ENCODE results near the gene CLC. TPM values are rescaled to one million over a fixed set of nuclear protein-coding genes. Genes with fewer than 3 reads are reported as not detected.

Gene CLC
- total RNA-seq (not detected), polyA plus RNA-seq (not detected)
- long read RNA-seq, donor 1 = 0 reads
- long read RNA-seq, donor 2 = 0 reads
- long read RNA-seq, donor 3 = 0 reads

- no peak for DNase-seq
- TF ChIP-seq POLR2A (IDR thresholded peaks at IDR 0.05) = no peak
- no peak for TF ChIP-seq EP300 (IDR thresholded peaks at IDR 0.05)
- no peak for TF ChIP-seq CTCF (IDR thresholded peaks at IDR 0.05)
- H3K27ac ChIP-seq = no peak within 1 kb of the TSS
- H3K36me3 ChIP-seq = no peaks in the 10 kb centered on the region
- H3K4me1 ChIP-seq (ENCODE audit: insufficient read depth) = no peaks in the 10 kb centered on the region
- 18 to 30% (median 22%) methylated on average over 3 of the region's 3 CpGs for WGBS, 3 donors
- H3K4me3 ChIP-seq = no peak within 1 kb of the TSS
- H3K9me3 ChIP-seq = no peaks in the 10 kb centered on the region
- intact Hi-C loops (cut with DNase I) = no loop called here
- H3K27me3 ChIP-seq = no peaks in the 10 kb centered on the region
Measured at GRCh38 chr19:39737891-39738290, at the start of gene CLC. CLC (minus strand) TSS chr19:39738029; CDS start chr19:39737952, 77 bp downstream.

- Histone ChIP-seq H3K9me3 (peaks cover 0 to 3% of the 10 kb centered on the region in 2 donors), H3K4me3 (no peak overlapping the region), H3K4me1 (ENCODE audit: insufficient read depth) (no peaks in the 10 kb centered on the region), H3K36me3 (no peaks in the 10 kb centered on the region), H3K27me3 (no peaks in the 10 kb centered on the region), H3K27ac (no peak overlapping the region)
- DNase-seq = no peak
- TF ChIP-seq EP300 (IDR thresholded peaks at IDR 0.05) (no peak), POLR2A (IDR thresholded peaks at IDR 0.05) (no peak)
- WGBS, 3 donors = 86 to 89% (median 88%) methylated on average over 3 of the region's 3 CpGs
- intact Hi-C loops (cut with DNase I) = no loop called here
Measured at GRCh38 chr19:39780894-39781293, 43.1 kb upstream of the CLC start.

- no peak within 1 kb of the TSS for H3K27ac ChIP-seq
- TF ChIP-seq POLR2A (IDR thresholded peaks at IDR 0.05) (no peak), CTCF (IDR thresholded peaks at IDR 0.05) (no peak), EP300 (IDR thresholded peaks at IDR 0.05) (no peak)
- H3K27me3 ChIP-seq = no peaks in the 10 kb centered on the region
- no peaks in the 10 kb centered on the region for H3K9me3 ChIP-seq
- H3K36me3 ChIP-seq = no peaks in the 10 kb centered on the region
- intact Hi-C loops (cut with DNase I) = no loop called here
- no peak for DNase-seq
- no peak within 1 kb of the TSS for H3K4me3 ChIP-seq
- H3K4me1 ChIP-seq (ENCODE audit: insufficient read depth) = no peaks in the 10 kb centered on the region
- WGBS, 3 donors = 67 to 75% (median 68%) methylated on average over 4 of the region's 4 CpGs
Measured at GRCh38 chr19:39778763-39779162, 40.9 kb upstream of the CLC start, which contains the start of gene LEUTX. LEUTX (plus strand) TSS chr19:39778854; CDS start chr19:39778921, 67 bp downstream.

GRCh38 chr19:39768786-39769185 is 31.0 kb upstream of the CLC start:
- Histone ChIP-seq H3K4me1 (ENCODE audit: insufficient read depth) (no peaks in the 10 kb centered on the region), H3K27me3 (no peaks in the 10 kb centered on the region), H3K9me3 (no peaks in the 10 kb centered on the region), H3K27ac (no peak overlapping the region), H3K4me3 (no peak overlapping the region), H3K36me3 (no peaks in the 10 kb centered on the region)
- DNase-seq = no peak
- TF ChIP-seq CTCF (IDR thresholded peaks at IDR 0.05) = no peak
- no peak for TF ChIP-seq EP300 (IDR thresholded peaks at IDR 0.05)
- TF ChIP-seq POLR2A (IDR thresholded peaks at IDR 0.05) = no peak
- WGBS, 3 donors = 38 to 48% (median 44%) methylated on average over 4 of the region's 4 CpGs
- intact Hi-C loops (cut with DNase I) = no loop called here

- DNase-seq = no peak
- Histone ChIP-seq H3K9me3 (no peaks in the 10 kb centered on the region), H3K27ac (no peak overlapping the region), H3K27me3 (no peaks in the 10 kb centered on the region), H3K4me1 (ENCODE audit: insufficient read depth) (no peaks in the 10 kb centered on the region), H3K36me3 (no peaks in the 10 kb centered on the region), H3K4me3 (no peak overlapping the region)
- no peak for TF ChIP-seq CTCF (IDR thresholded peaks at IDR 0.05)
- intact Hi-C loops (cut with DNase I) = no loop called here
- 64 to 73% (median 73%) methylated on average over 8 of the region's 8 CpGs for WGBS, 3 donors
Measured at GRCh38 chr19:39768334-39768733, 30.5 kb upstream of the CLC start.

All from ovary (tissue), 10 donors.